Activated CD8-positive, alpha-beta memory T cell treated with anti-CD3 and anti-CD28 coated beads, Interleukin-2, amount 50 U/mL, for 48 hours (primary cell): ENCODE measurements around the gene DACT3.
"Not testable (repeated sequence)": the region's sequence is repeated elsewhere in the genome, so short reads cannot be mapped to it uniquely, and the experiment has no call there.

Source experiments
- DNase-seq: peaks from one replicate; pipeline ENCODE4 v3.0.0-alpha.2; 2020

The DACT3 gene

DNA sequence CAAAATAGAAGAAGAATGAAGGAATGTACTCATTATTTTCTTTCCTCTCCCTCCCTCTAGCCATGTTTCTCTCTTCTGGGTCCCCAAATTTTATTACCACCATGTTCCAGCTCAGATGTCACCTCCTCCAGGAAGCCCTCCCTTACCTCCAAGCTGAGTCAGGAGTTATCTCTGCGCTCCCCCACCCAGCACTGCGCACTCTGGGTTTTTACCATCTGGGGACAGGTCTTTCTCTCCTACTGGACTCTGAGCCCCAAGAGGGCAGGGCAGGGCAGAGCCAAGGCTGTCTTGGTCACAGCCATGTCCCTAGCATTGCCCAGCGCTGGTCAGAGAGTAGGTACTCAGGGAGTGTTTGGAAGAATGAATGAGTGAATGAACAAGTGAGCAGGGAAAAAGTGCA lies 27.9 kb downstream of the DACT3 start:
- no peak for DNase-seq

DNA sequence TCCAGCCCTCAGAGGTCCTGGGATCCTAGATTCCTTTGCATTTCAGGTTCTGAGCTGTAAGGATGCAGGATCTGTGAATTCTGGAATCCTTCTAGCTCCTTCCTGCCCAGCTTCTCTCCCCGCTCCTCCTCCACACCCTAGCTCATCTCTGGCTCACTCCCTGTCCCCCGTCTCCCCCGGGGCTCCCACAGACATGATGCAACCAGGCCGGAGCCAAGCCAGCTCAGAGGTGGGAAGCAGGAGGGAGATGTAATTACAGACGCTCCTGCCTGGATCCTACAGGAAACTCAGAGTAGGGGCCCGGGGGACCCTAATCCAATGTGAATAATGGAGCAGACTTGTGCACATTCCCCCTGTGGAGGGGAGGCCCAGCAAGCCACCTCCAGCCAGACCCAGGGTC lies 29.5 kb downstream of the DACT3 start:
- no peak for DNase-seq

DNA sequence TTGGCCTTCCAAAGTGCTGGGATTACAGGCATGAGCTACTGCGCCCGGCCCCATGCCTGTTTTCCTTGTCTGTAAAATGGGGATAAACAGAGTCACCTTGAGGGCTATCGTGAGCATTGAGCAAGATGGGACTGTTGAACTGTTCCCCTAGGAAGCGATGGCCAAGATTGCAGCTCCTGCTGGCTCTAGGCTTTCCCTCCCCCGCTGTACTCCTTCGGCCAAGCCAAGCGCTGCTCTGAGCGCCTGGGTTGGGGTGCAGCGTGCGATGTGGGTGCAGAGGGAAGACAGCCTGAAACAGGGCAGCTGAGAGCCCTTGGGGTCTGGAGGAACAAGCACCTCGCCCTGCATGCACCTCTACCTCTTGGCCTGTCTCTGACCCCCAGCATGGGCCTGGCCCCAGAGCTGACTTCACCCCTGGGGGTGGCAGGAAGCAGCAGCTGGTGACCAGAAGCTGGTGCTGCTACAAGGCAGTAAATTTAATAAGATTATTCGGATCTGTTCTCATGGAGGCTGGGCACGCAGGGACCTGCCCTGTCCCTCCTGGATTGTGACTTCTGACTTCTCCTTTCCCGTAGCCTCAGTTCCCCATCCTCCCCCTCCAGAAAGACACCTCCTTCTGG lies 30.3 kb downstream of the DACT3 start:
- DNase-seq = no peak

DNA sequence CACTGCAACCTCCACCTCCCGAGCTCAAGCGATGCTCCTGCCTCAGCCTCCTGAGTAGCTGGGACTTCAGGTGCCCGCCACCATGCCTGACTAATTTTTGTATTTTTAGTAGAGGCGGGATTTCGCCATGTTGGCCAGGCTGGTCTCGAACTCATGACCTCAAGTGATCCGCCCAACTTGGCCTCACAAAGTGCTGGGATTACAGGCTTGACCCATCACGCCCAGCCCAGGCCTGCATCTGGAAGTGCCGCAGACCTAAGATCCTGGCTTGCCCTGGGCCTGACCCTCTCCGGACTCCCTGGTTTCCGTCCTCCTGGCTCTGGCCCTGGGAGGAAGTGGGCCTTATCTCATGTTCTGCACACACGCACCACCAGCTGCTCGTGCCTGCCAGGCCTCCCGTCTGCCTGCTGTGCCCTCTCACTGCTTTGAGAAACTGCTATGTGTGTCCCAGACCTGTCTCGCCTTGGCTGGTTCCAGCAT lies 31.4 kb downstream of the DACT3 start:
- no peak for DNase-seq

DNA sequence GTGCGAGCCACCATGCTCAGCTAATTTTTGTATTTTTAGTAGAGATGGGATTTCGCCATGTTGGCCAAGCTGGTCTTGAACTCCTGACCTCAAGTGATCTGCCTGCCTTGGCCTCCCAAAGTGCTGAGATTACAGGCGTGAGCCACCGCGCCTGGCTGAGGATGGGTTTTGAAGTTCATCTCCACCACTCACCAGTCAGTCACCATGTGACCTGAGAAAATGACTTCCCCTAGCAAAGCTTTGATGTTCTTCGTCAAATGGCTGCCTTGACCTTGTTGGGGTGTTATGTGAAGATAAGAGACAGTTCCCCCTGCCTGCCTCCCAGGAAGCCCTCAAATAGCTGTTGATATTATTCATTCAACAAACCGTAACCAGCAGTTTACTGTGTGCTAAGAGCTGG lies 32.0 kb downstream of the DACT3 start:
- not testable (repeated sequence) for DNase-seq

DNA sequence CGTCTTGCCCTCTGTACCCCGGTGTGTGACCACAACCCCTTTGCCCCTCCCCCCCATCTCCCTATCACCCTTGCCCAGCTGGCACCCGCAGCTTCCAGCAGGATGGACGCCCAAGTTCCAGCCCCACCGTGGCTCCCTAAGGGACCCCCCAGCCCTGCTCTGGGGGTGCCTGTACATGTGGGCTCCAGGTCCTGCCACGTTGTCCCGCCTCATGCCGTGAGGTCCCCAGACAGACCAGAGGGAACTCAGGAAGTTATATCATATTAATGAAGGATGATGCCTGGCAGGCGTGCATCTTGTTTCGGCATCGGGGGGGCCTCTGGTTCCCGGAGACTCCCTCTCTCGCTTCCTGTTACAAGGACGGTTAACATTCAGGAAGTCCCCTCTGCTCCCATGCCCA lies 34.5 kb downstream of the DACT3 start:
- no peak for DNase-seq

DNA sequence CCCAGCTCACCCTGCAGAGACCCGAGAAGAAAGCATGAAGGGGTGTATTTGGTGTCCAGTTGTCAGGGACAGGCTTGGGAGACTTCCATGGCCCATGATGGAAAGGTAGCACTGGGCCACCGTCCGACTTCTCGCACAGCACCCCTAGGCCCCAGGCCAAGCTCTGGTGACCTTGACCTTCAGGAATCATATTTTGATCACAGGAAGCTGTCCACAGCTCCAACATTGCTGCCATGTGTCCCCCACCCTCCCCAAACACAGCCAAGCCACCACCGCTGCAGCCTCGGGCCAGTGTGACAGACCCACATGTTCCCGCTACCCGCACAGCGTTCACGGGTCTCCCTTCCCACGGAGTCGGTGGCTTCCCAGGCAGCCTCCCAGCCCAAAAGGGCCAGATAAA lies 35.3 kb downstream of the DACT3 start:
- no peak for DNase-seq

DNA sequence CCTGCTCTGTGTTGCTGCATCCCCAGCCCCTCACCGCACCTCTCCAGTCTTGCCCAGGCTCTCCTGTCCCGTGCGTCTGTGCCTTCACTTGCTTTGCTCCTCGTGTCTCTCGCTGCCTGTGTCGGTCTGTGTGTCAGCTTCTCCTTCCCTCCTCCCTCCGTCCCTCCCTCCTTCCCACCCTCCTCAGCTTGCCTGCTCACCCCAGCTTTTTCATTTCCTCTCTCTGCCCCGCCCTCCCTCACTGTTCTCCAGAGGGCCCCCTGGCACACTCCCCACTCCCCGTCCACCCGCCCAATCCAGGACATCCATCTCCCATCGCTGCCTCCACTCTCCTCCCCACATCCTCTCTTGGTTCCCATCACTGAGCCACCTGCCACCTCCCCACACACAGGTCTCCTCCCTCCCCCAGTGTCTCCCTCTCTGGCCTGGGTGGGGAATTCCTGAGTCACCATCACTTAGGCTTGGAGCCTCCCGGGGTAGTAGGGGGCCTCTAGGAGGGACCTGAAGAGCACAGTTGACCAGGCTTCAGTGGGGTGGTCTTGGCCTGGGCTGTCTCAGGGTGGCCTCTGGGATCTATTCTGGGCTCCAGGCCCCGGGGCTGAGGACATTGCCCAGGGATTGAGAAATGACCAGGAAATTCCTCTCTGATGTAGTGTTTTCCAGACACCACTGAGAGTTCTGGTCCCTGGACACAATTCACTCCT lies 35.9 kb downstream of the DACT3 start, which contains the start of gene PTGIR:
TSS of gene PTGIR (minus strand) at position 132 of the 704 bp plus-strand sequence. CDS start 864 bp downstream, outside the sequence.
- peak; percentile 69 for DNase-seq

DNA sequence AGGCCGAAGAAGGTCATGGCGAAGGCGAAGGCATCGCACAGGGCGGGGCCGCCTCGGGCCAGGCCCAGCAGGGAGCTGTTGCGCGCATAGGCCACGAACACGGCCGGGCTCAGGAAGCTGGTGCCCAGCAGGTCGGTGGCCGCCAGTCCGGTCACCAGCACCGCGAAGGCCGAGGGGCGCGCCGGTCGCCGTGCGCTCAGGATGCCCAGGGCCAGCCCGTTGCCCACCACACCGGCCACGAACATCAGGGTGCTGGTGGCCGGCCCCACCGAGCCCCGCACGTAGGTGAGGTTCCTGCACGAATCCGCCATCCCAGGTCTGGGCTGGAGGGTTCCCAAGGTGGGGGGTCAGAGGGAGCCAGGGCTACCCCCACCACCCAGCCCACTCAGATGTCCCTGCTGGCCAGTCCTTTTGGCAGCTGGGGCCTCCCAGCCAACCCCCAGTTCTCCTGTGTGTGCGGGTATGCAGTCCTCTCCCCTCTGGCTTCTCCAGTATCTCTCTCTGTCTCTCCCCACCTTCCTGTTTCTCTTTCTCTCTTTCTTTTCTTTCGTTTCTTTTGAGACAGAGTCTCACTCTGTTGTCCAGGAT lies 37.0 kb downstream of the DACT3 start:
- no peak for DNase-seq

DNA sequence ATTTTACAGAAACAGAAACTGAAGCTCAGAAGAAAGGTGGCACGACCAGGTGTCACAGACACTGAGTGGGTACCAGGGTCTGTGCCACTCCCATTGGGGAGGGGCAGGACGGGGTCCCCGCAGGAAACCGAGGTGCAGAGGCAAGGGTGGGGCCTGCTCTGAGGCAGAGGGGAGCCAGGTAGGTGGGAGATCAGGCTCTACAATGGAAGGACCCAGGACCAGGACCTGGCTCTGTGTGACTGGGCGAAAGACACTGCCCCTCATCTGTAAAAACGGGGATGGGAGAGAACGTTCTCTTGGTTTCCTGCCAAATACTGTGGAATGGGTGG lies 38.9 kb downstream of the DACT3 start:
- no peak for DNase-seq

DNA sequence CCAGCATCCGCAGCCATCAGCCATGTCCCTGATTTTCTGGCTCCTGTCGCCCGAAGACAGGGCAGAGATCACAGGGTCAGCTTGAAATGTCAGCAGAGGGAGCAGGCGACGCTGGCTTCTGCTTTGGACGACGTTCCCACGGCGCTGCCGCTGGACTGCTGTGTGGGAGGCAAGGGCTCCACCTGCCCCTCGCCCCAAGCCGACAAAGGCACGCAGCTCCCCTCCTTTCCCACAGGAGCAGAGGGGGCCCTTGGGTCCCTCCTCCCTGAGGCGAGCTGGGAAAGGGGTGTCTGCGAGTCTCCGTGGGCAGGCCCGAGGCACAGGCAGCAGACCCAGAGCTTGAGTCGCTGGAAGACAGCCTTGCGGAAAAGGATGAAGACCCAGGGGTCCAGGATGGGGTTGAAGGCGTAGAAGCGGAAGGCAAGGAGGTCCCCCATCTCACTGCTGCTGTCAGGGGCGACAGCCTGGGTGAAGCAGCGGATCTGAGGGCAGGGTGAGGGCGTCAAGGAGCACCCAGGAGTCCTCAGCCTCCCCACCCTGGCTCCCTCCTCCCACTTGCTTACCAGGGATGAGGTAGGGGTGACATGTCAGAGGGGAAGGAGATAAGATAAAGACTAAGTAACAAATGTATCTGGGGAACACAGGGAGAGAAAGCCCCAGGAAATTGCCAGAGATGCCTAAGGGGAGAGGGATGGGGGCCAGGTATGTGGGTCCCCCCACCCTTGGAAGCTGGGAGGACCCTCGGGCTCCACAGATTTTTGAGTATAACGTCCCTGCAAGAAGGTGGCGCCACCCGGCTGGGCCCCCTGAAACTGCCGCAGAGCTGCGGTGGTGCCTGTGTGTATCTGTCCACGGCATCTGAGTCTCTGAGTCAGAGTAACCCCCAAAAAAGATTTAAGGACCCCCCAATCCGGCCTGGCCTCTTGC lies 39.5 kb downstream of the DACT3 start:
- DNase-seq = no peak

DNA sequence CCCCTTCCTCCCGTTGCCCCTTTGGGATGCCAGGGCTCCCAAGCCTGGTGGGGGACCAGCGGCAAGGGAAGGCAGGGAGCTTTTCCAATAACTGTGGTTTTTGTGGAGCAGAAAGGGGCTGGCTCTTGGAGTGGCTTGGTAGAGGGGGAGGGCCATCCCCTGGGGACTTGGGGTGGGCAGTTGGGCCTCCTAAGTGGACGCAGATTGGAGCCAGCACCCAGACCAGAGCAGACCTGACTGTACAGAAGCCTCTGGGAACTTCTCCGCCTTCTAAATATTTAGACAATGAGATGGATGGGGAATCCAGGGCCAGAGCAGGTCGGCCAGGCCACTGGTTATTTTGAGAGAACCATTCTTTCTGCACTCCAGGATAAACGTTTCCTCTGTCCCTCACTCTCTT lies 40.3 kb downstream of the DACT3 start:
- DNase-seq = peak; percentile 49

DNA sequence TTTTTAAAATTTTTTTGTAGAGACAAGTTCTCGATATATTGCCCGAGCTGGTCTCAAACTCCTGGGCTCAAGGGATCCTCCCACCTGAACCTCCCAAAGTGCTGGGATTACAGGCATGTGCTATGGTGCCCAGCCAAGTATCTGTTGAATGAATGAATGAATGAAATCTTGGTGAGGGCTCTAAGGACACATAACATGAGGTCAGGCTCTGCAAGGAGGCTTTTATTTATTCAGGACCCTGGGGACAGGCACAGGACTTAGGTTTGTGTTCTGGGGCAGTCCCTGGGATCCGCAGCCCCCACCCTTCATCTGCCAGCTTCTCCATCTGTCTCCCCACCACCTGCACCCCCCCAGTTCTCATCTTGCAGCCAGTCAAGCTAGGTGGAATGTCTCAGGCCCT lies 40.7 kb downstream of the DACT3 start:
- peak; percentile 49 for DNase-seq

DNA sequence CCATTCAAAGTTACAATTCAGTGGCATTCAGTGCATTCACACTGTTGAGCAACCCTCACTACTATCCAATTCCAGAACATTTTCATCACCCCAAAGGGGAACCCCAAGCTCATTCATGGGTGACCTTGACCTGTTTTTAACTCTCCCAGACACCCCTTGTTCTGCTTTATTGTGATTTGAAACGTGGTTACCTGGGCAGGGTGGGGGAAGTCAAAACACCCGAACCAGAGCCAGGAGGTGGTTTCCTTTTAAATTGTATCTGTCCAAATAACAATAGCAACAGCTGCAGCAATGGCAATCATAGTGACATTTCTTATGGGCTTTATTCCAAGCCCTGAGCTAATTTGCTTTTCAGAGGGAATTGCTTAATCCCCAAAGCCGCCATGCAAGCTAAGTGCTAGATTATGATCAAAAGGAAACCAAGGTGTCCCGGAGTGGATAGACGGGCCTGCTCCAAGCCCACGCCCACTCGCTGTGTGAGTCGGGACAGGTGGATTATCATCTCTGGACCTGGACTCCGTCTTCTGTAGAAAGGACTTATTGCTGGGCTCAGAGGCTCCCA lies 42.2 kb downstream of the DACT3 start:
- DNase-seq = peak; percentile 52

DNA sequence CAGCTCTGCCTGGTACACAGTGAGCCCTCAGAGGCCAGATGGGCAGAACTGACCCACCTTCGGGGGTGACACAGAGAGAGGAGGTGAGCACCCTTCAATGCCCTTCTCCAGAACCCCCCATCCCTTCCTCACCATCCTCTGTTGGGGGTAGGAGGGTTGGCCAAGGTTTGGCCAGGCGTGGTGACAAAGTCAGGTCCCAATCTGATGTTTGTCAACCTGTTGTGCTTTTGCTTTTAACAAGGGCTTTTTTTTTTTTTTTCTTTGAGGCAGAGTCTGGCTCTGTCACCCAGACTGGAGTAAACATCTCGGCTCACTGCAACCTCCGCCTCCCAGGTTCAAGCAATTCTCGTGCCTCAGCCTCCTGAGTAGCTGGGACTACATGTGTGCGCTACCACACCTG lies 43.4 kb downstream of the DACT3 start:
- DNase-seq = no peak

DNA sequence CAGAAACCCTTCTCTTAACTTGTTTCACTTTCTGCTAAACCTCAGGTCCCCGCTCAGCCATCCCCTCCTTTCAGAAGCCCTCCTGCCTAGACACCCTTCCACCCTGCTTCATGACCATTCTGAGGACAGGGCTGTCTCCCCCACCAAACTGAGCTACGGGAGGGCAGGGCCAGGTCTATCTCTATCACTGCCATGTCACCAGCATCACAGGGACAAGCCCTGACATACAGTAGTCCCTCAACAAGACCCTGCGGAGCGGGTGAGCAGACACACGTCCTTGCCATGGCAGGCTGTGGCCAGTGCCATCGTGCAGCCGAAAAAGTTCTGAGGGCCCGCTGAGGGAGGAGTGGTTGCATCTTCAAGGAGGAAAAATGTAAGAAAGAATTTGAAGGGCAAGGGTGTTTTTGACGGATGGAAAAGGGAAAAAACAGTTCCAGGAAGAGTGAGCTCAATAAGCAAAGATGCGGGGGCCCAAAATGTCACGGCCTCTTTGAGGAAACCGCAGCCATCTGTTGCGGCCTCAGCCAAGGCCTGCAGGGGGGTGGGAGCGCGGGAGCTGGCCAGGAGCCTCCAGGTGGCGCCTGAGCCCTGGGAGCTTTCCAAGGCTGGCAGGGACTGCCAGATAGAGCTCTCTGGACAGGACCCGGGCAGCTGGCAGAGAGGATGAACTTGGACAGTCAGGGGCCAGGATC lies 44.2 kb downstream of the DACT3 start:
- peak; percentile 79 for DNase-seq

DNA sequence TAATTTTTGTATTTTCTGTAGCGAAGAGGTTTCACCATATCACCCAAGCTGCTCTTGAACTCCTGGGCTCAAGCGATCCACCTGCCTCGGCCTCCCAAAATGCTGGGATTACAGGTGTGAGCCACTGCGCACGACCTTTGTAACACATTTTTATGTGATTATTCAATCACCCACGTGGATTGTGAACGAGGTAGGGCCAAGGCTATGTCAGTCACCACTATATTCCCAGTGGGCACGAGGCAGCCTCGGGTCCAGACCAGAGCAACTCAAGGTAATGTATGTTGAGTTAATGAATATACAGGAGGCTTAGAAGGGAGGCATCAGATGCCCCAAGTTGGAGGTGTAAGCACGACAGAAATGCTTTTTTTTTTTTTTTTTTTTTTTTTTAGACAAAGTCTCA lies 45.0 kb downstream of the DACT3 start:
- no peak for DNase-seq

DNA sequence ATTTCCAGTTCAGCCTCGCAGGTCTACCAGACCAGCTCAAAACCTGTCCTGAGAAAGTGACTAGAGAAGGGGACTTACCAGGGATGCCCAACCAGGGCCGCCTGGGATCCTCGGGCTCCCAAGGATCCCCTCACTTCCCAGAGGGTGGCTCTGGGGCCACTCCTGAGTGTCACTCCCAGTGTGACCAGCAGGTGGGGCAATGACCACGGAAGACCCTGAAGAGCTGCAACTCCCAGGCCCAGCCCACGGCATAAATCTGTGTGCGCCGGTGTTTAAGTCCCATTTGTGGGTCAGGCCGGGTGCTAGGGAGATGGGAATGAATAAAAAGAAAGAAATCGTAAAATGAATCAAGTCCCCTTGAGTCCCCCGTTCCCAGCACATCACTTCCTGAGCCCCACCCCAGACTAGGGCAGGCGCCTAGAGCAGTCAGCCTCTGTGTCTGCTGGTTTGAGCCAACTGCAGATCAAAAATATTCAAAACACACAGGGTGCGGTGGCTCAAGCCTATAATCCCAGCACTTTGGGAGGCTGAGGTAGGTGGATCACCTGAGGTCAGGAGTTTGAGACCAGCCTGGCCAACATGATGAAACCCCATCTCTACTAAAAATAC lies 46.8 kb downstream of the DACT3 start:
- peak; percentile 94 for DNase-seq

DNA sequence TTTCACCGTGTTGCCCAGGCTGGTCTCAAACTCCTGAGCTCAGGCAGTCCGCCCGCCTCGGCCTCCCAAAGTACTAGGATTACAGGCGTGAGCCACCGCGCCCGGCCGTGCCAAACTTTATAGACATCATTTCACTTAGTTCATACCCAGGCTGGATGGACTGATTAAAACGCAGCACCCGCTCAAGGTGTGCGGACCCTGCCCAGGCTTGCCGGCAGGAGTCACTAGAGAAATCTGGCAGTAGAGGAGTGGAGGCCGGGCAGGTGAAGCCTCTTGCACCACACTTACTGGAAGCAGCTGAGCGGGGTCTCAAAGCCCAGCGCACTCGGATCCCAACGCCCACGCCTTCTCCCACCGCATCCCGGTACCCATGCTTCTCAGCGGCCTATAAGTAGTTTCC lies 47.5 kb downstream of the DACT3 start:
- DNase-seq = peak; percentile 51

DNA sequence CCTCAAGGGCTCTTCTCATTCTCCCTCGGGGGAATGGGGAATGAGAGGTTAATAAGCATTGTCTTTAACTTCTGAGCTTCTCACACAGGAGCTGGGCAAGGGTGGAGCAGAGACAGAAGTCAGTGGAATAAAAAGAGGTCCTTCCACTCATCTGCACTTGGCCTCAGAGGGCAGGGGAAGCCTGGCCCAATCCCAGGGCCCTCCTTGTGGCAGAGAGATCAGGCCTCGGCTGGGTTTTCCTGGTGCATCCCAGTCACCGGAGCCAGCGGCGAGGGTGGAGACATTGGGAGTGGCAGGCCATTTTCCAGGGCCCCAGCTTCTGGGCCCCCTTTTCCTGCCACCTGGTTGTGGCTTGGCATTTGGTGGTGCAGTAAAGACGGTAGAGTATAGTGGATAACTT lies 49.2 kb downstream of the DACT3 start:
- peak; percentile 51 for DNase-seq

DNA sequence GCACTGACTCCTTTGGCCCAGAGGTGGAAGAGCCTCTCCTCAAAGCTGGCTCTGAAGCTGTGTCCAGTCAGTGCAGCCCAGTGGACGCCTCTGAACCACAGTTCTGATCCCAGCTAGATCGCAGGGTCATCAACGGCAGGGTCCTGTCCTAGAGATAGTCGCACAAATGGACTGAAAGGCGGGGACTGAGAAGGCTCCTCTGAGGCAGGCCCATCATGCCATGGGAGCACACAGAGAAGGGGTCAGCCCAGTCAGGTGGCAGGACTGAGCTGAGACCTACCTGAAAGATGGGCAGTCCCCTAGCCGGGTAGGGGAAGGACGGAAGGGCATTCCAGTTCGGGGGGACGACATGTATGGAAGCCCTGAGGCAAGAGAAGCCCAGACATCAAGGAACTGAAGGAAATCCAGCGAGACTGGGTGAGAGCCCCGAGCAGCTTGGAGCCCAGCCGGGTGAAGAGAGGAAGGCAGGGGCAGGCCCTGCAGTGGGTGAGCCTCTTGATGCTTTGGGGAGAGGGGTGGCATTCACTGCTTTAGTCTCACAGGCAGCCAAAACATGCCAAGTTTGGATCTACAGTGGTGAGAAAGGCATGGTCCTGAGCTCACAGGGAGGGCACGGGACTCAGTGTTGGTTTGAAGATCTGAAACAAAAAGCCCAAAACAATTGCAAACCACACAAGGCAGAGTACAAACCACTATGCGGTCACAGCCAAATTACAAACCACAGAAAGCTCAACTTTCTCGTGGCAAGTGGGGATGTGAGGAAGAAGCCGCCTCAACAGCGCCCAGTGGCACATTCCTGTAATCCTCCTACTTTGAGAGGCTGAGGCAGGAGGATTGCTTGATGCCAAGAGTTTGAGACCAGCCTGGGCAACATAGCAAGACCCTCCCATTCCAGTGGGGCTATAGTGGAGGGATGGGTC lies 49.9 kb downstream of the DACT3 start:
- DNase-seq = peak; percentile 61
